ENCODE measurements around the gene PRR19.

Gene PRR19

GRCh38 chr19:42283188-42284065 lies 18.5 kb upstream of the PRR19 start:
- peak; percentile 93 for DNase-seq (ENCODE audit: low read depth, low spot score)

- peak; percentile 64 for DNase-seq (ENCODE audit: low read depth, low spot score)
Measured at GRCh38 chr19:42284066-42284501, 17.8 kb upstream of the PRR19 start.

DNA sequence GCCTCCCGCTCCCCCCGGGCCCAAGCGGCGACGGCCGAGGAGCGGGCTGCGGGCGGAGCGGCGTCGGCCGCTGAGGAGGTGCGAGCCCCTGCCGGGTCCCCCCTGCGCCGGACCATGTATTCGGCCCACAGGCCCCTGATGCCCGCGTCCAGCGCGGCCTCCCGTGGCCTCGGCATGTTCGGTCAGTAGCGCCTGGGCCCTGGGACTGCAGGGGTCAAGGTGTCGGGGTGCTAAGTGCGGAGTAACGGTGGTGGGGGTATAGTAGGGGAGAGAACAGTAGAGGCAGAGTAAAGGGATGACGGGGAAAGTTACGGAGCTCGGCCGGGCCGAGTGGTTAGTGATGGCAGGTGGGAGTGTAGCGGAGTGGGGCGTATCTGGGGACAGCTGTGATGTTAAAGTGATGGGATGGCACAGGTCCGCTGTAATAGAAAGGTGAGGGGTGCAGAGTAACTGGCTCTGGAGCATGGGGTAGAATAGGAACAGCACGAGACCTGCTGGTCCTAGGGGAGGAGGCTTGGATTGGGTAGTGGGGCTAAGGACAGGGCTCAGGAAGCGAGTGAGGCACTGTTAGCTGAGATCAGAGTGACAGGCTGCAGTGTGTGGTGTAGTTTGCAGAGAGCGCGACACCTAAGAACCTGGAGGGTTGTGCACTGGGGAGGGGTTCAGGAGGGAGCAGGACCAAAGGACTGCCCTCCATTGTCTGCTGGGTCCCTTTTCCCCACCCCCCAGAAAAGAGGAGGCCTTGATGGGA lies 17.2 kb upstream of the PRR19 start:
- no peak for DNase-seq (ENCODE audit: low read depth, low spot score)

GRCh38 chr19:42285541-42285941 lies 16.4 kb upstream of the PRR19 start:
- no peak for DNase-seq (ENCODE audit: low read depth, low spot score)

GRCh38 chr19:42285988-42286348 lies 16.0 kb upstream of the PRR19 start:
- no peak for DNase-seq (ENCODE audit: low read depth, low spot score)

- no peak for DNase-seq (ENCODE audit: low read depth, low spot score)
Measured at GRCh38 chr19:42286349-42287016, 15.4 kb upstream of the PRR19 start.

- DNase-seq (ENCODE audit: low read depth, low spot score), result no peak
Measured at GRCh38 chr19:42287017-42287826, 14.7 kb upstream of the PRR19 start.

- DNase-seq (ENCODE audit: low read depth, low spot score), result no peak
Measured at GRCh38 chr19:42287827-42288107, 14.2 kb upstream of the PRR19 start.

DNA sequence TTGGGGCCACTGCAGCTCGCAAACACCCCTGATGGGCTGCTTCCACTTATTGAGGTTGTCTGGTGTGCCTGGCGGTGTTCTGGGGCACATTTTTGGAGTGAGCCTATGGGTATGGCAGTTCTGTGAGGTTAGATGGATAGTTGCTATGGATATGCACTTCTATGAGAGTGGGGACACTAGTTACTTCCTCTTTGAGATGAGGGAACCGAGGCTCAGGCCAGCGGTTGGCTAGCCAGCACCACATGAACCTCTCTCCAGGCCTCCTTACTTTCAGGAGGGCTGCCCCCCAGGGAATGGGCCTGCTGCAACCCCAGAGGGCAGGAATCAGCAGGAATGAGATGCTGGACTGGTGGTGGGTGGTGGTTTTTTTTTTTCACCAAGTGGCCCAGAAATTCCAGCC lies 13.5 kb upstream of the PRR19 start:
- DNase-seq (ENCODE audit: low read depth, low spot score), result no peak

DNA sequence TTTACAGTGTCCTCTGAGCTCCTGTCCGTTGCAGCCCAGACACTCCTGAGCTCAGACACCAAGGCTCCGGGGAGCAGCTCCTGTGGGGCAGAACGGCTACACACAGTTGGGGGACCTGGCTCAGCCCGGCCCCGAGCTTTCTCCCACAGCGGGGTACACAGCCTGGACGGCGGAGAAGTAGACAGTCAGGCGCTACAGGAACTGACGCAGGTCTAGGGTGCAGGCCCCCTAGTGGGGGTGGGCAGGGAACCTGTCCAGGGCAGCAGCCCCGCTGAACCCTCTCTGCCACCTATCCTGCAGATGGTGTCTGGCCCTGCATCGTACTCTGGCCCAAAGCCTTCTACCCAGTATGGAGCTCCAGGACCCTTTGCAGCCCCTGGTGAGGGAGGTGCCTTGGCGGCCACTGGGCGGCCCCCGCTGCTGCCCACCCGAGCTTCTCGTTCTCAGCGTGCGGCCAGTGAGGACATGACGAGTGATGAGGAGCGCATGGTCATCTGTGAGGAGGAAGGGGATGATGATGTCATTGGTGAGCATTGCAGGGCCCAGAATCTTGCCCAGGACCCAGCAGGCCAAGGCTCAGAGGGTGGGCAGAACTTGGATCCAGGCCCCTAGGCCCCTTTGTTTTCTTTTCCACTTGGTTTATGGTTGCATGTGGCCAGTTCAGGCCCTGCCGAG lies 12.9 kb upstream of the PRR19 start:
- DNase-seq (ENCODE audit: low read depth, low spot score), result no peak

DNA sequence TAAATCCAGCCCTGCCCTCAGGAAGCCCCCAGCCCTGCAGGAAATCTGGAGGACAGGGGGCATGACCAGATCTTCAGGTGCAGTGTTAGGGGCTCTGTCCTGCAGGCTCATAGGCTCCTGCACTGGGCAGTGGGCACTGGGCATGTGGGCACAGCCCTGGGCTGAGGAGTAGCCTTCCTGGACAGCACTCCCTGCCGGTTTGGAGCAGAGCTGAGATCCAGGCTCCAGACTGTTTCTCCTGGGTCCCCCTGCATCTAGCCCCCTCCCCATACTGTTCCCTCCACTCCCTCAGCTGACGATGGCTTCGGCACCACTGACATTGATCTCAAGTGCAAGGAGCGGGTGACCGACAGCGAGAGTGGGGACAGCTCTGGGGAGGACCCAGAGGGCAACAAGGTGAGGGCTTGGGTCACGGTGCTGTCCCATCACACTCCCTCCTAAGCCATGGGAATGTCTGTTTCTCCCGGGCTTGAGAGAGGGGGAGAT lies 12.3 kb upstream of the PRR19 start:
- DNase-seq (ENCODE audit: low read depth, low spot score), result no peak

GRCh38 chr19:42290136-42290522 lies 11.8 kb upstream of the PRR19 start:
- DNase-seq (ENCODE audit: low read depth, low spot score), result no peak

DNA sequence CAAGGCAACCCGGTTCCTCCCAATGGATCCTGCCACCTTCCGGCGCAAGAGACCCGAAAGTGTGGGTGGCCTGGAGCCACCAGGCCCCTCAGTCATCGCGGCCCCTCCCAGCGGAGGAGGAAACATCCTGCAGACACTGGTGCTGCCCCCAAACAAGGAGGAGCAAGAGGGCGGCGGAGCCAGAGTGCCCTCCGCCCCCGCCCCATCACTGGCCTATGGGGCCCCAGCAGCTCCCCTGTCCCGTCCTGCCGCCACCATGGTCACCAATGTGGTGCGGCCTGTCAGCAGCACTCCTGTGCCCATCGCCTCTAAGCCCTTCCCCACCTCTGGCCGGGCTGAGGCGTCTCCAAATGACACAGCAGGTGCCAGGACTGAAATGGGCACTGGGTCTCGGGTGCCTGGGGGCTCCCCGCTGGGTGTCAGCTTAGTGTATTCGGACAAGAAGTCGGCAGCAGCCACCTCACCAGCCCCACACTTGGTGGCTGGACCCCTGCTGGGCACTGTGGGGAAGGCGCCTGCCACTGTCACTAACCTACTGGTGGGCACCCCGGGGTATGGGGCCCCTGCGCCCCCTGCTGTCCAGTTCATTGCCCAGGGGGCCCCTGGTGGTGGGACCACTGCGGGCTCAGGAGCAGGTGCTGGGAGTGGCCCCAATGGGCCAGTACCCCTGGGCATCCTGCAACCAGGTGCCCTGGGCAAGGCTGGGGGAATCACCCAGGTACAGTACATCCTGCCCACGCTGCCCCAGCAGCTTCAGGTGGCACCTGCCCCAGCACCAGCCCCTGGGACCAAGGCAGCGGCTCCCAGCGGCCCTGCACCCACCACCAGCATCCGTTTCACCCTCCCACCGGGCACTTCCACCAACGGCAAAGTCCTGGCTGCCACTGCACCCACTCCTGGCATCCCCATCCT lies 11.2 kb upstream of the PRR19 start:
- DNase-seq (ENCODE audit: low read depth, low spot score), result no peak

- no peak for DNase-seq (ENCODE audit: low read depth, low spot score)
Measured at GRCh38 chr19:42291435-42291810, 10.5 kb upstream of the PRR19 start.

- no peak for DNase-seq (ENCODE audit: low read depth, low spot score)
Measured at GRCh38 chr19:42292042-42292960, 9.6 kb upstream of the PRR19 start.

DNA sequence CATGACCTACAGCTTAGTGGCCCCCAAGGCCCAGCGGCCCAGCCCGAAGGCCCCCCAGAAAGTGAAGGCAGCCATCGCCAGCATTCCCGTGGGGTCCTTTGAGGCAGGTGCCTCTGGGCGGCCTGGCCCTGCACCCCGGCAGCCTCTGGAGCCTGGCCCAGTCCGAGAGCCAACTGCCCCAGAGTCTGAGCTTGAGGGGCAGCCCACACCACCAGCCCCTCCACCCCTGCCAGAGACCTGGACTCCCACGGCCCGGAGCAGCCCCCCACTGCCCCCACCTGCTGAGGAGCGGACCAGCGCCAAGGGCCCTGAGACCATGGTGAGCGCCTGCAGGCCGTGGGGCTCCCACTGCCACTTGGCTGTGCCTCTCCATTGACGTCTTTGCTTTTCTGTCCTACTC lies 9.0 kb upstream of the PRR19 start:
- no peak for DNase-seq (ENCODE audit: low read depth, low spot score)

DNA sequence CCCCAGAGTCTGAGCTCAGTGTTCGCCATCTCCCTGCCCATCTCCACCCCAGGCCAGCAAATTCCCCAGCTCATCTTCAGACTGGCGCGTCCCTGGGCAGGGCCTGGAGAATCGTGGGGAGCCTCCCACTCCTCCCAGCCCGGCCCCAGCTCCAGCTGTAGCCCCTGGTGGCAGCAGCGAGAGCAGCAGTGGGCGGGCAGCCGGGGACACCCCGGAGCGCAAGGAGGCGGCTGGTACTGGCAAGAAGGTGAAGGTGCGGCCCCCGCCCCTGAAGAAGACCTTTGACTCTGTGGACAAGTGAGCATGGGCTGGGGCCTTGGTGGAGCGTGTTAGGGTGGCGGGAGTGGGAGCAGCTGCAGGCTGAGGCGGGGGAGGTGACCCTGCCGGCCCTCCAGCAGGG lies 8.4 kb upstream of the PRR19 start:
- DNase-seq (ENCODE audit: low read depth, low spot score), result no peak

- no peak for DNase-seq (ENCODE audit: low read depth, low spot score)
Measured at GRCh38 chr19:42293948-42294347, 8.0 kb upstream of the PRR19 start.

Measured in activated CD4-positive, CD25-positive, alpha-beta regulatory T cell treated with anti-CD3 and anti-CD28 coated beads, Interleukin-2, amount 50 U/mL, for 16 hours (primary cell).